Hematopoietic multipotent progenitor cell treated with erythropoietin and hydrocortisone succinate and interleukin-3 and kit ligand, for 4 days (in vitro differentiated cells): Measurements from ENCODE around the gene CYP2S1.
"Not testable (repeated sequence)": the region's sequence is repeated elsewhere in the genome, so short reads cannot be mapped to it uniquely, and the experiment has no call there.

Experiments
- DNase-seq: peaks from one replicate; pipeline ENCODE4 v3.0.0-alpha.2; 2015

The CYP2S1 gene

DNA sequence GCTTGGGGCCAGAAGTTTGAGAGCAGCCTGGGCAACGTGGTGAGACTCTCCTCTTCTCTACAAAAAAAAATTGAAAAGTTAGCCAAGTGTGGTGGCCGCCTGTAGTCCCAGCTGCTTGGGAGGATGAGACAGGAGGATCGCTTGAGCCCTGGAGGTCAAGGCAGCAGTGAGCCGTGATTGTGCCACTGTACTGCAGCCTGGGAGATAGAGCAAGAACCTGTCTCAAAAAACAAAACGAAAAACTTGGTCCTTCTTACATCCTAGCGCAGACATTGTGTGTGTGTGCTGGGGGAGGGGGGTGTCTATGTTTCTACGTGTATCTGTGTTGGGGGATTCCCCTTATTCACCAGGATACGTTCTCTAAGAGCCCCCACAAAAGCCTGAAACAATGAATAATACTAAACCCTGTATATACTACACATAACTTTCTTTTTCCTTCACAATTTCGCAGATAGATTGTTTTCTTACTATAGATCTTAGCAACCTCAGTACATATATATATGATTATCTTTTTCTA, 33.9 kb downstream of the CYP2S1 start:
- DNase-seq = no peak

DNA sequence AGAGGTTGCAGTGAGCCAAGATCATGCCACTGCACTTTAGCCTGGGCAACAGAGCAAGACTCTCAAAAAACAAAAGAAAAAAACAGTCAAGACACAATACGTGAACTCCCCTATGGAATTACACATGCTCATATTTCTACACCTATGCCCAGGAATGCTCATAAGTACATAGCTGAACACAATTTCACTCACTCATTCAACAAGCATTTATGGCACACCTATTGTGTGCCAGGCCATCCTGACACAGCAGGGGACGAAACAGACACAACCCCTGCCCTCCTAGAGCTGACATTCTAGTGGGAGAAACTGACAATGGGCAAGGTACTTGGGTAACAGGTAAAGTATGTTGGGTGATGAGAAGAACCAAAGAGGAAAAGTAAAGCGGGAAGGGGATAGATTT, 35.5 kb downstream of the CYP2S1 start:
- no peak for DNase-seq

DNA sequence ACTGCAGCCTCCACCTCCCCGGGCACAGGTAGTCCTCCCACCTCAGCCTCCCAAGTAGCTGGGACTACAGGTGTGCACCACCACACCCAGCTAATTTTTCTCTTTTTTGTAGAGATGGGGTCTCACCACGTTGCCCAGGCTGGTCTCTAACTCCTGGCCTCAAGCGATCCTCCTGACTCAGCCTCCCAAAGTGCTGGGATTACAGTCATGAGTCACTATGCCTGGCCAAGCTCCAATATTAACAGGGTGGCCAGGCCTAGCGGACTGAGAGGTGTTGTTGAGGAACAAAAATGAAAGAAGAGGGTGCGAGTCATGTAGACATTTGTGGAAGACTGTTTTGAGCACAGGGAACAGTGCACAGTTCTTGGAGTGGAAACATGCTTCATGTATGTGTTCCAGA, 36.3 kb downstream of the CYP2S1 start:
- not testable (repeated sequence) for DNase-seq

DNA sequence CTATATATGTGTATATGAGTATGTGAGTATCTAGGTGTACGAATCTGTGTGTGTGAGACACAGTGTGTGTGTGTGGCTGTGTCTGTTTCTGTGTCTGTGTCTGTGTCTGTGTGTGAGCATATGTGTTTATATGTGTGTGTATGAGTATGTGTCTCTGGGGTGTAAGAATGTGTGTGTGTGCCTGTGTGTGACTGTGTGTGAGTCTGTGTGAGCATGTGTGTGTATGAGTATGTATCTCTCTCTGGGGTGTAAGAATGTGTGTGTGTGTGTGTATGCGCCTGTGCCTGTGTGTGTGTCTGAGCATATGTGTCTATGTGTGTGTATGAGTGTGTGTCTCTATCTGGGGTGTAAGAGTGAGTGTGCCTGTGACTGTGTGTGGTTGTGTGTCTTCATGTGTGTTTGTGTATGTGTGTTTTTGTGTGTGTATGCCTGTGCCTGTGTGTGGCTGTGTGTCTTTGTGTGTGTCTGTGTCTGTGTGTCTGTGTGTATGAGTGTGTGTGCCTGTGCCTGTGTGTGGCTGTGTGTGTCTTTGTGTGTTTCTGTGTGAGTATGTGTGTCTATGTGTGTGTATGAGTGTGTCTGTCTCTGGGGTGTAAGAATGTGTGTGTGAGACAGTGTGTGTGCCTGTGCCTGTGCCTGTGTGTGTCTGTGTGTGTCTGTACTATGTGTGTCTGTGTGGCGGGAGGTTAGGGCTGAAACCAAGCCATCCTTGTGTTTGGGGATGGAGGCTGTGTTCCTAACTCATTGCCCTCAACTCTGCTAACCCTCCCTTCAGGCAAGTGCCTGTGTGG, 37.2 kb downstream of the CYP2S1 start:
- no peak for DNase-seq

GRCh38 chr19:41232686-41233085, 39.7 kb downstream of the CYP2S1 start:
- no peak for DNase-seq

DNA sequence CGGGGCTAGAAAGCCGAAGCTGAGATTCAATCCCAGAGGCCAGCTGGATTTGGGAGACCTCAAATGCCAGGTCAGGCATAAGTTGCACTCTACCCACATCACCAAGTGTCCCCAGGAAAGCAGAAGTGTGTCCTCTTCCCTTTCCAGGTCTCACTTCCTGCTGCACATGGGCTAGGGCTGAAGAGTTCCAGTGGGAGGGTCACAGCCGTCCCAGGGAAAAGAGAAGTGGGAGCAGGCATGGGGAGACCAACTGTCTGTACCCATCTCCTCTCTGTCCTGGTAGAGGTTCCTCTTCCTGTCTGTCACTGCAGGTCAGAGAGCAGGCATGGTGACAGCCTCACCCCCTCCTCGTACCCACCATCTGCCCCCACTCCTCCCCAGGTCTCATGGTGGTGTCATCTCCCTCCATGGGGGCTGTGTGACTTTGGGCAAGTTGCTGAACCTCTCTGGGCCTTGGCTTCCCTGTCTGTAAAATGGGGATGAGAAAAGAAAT, 40.8 kb downstream of the CYP2S1 start:
- DNase-seq = no peak

GRCh38 chr19:41234512-41235168, 41.6 kb downstream of the CYP2S1 start:
- no peak for DNase-seq

- DNase-seq = no peak
These were observed 42.5 kb downstream of the CYP2S1 start for GRCh38 chr19:41235480-41235879.

DNA sequence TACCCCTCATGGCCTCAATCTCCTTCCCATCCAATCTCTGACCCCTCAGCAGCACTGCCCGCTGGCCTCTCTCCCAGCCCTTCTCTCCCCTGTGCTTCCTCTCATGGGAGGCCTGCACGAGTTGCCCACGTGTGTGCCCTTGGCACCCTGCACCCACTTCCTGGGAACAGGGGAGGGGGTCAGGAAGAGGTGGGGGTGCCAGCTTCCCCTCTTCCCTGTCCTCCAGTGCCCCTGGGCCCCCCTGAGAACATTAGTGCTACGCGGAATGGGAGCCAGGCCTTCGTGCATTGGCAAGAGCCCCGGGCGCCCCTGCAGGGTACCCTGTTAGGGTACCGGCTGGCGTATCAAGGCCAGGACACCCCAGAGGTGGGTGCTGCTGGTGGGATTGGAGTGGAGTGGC, 45.2 kb downstream of the CYP2S1 start:
- no peak for DNase-seq

- DNase-seq = no peak
These were observed 46.3 kb downstream of the CYP2S1 start for GRCh38 chr19:41239363-41239762.

GRCh38 chr19:41239961-41240574, 47.0 kb downstream of the CYP2S1 start:
- no peak for DNase-seq

- no peak for DNase-seq
These were observed 48.8 kb downstream of the CYP2S1 start for GRCh38 chr19:41241859-41242258.

DNA sequence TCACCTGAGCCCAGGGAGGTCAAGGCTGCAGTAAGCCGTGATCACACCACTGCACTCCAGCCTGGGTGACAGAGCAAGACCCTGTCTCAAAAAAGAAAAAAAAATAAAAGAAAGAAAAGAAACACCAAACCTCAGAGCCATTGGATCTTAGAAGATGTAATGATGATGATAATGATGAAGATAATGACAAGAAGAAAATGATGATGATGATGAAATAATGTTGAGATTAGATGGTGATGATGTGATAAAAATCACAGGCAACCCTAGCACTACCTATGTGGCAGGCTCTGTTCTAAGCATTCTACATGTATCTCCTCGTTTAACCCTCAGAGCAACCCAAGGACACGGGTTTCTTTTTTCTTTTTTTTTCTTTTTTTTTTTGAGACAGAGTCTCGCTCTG, 51.1 kb downstream of the CYP2S1 start:
- DNase-seq = no peak

DNA sequence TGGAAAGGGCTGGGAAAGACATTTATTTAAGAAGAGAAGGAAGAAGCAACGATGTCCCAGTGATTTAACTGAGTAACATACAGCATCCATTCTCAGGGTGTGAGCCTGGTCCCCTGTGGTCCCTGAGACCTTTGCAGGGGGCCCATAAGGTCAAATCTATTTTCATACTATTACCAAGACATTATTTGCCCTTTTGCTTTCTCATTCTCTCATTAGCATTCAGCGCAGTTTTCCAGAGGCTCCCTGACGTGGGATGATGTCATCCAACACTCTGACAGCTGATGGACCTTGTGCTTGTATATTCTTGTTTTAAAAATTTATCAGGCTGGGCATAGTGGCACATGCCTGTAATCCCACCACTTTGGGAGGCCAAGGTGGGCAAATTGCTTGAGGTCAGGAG, 52.8 kb downstream of the CYP2S1 start:
- no peak for DNase-seq

- DNase-seq = no peak
These were observed 55.9 kb downstream of the CYP2S1 start for GRCh38 chr19:41248895-41249294.

DNA sequence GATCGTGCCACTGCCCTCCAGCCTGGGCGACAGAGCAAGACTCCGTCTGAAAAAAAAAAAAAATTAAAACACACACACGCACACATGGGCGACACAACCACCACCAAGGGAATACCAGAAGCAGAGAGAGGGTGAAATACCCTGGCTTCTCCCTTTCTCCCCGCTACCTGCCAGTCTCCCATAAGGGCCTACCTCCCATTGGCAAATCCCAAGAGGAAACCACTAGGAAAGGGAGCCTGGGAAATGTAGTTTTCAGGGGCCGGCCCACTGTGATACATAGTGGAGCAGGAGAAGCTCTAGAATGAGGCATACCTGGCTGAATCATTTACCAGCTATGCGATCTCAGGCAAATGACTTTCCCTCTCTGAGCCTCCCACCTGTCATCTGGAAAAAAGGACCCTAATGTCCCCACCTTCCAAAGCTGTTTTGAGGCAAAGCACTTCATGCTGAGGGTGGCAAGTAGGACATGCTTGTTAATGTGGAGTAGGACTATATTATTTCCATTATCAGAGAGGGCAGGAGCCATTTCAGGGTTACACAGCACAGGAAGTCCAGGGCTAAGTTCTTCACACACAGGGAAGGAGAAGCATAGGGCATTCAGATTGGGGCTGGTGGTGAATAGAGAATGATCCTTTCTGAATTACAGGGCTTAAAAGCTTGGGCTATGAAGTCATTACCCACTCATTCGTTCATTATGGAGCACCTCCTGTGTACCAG, 56.8 kb downstream of the CYP2S1 start:
- DNase-seq = no peak

DNA sequence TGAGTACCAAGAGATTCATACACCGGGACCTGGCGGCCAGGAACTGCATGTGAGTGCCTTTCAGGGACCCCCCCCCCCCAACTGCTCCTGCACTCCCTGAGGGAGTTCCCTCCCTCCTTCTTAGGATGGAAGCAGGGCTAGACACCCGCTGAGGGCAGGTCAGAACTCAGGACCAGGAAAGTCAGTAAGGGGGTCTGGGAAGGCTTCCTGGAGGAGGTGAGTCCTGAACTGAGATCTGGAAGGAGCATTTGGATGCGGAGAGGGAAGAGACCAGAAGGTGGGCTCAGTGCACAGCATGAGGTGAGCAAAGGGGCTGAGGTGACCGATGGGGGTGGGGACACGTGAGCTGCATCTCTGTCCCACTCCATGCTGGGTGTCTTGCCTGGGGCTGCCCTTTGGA, 60.6 kb downstream of the CYP2S1 start:
- DNase-seq = no peak

DNA sequence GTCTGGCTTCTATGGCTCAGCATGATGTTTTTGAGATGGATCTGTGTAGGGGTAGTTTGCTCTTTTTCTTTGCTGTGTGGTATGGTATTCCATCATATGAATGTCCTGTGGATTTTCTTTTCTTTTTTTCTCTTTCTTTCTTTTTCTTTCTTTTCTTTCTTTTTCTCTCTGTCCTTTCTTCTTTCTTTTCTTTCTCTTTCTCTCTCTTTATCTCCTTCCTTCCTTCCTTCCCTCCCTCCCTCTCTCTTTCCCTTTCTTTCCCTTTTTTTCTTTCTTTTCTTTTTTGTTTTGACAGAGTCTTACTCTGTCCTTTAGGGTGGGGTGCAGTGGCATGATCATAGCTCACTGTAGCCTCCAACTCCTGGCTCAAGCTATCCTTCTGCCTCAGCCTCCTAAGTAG, 62.2 kb downstream of the CYP2S1 start:
- no peak for DNase-seq
